Hematopoietic multipotent progenitor cell (in vitro differentiated cells): ENCODE measurements around the gene RPRD2. TPM values are rescaled to one million over a fixed set of nuclear protein-coding genes. Genes with fewer than 3 reads are reported as not detected.
A peak's percentile ranks its signal among the peaks of the same experiment; 100 is the strongest.

Experiments
- DNase-seq, 3 donors: peaks; one replicate each; pipeline ENCODE4 v3.0.0-alpha.2; 2011 to 2015; ENCODE audit warnings: low read depth in 2 of 3, low spot score in 2 of 3
- total RNA-seq: library from RNA; depleted of rRNA; stranded (reverse); fragments of >200 nt; gene quantifications from one replicate; pipeline ENCODE4 v1.2.3, GENCODE V29; 2012

RPRD2 gene
- total RNA-seq, 1 donor = 10.5 TPM

GRCh38 chr1:150511985-150512660, 148.2 kb downstream of the RPRD2 start:
- no peak for DNase-seq

DNA sequence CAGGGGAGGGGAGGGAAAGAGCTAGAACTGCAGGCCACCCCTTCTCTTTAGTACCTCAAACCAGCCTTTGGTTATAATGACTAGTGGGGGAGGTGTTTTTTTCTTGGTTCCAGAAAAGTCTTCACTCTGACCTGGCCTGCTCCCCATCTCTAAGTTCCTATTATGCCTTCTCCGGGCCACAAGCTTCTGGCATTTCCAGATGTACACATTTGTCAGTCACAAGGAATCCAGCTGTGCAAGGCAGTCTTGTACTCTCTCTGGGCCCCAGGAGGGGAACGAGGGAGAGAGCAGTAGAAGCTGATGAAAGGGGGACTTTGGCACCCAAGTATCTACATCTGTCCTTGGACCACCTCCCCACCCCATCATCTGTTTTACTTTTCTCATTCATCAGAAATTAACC, 148.9 kb downstream of the RPRD2 start:
- no peak for DNase-seq

- DNase-seq = no peak
Observed at GRCh38 chr1:150513351-150513791, 149.4 kb downstream of the RPRD2 start.

GRCh38 chr1:150514260-150514659, 150.3 kb downstream of the RPRD2 start:
- DNase-seq = no peak

DNA sequence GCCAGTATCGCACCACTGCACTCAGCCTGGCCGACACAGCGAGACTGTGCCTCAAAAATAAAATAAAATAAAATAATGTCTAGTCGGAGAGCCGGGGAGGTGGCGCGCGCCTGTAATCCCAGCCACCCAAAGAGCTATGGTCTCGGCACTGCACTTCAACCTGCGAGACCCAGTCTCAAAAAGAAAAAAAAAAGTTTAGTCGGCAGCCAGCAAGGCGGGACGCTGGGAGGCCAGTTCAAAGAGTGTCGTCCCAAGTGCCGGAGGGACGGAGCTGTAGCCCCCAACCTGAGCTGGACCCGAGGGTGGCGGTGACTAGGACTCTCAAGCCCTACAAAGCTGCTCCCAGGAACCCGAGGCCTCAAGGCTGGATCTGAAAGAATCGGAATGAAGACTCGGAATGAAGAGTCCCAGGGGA, 151.0 kb downstream of the RPRD2 start:
- no peak for DNase-seq

DNA sequence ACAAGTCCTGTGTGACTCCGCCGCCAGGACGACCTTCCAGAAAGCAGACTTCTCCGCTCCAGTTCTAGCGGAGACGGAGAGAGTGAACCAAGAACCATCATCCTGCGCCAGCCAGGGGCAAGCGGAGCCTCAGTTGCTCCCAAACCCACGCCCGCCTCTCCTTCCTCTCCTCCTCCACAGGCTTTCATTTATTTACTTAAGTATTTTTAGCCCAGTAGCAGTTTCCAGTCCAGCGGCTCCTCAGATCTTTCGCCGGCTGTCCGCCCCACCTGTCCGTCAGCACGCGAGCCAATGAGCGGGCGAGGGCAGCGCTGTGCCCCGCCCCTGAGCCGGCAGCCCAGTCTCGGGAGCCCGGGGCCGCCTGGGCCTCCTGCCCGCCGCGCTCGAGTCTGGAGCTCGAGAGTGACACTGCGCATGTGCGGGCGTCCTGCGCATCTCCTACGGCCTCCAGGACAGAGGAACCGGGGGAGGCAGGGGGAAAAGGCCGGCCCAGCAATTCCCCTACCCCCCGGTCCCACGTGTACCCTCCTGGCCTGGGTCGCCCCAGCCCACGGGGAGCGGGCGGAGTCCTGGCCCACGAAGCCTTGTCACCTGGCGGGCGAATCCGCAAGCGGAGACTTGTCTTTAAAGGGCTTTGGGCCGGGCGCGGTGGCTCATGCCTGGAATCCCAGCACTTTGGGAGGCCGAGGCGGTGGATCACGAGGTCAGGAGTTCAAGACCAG, 151.5 kb downstream of the RPRD2 start, which contains the start of gene FALEC:
TSS of gene FALEC (plus strand) at position 425 of the 722 bp plus-strand sequence.
- DNase-seq = peak; percentile 76 to 93 (median 90)

- peak in 1 of 3 donors; percentile 16 for DNase-seq
Observed at GRCh38 chr1:150516050-150516591, 152.2 kb downstream of the RPRD2 start.

DNA sequence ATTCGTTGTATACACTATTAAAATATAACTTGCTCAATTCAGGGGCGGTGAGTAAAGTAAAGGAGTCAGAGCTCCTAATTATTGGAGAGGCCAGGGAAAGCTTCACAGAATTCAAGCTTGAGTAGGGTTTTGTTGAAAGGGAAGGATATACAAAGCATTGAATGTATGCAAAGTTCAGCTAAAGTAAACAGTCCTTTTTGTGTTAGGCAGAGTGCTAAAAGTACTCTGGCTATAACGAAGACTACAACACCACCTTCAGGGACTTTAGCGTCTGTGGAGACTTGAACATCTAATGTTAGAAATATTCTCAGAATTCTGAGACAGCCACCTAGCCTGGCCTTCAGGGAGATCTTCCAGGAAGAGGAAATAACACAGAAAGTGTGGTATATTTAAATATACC, 152.7 kb downstream of the RPRD2 start:
- peak in 2 of 3 donors; percentile 17 to 33 for DNase-seq

GRCh38 chr1:150521196-150521968, 157.4 kb downstream of the RPRD2 start:
- DNase-seq = no peak

GRCh38 chr1:150525348-150525747, 161.4 kb downstream of the RPRD2 start:
- DNase-seq = no peak

Other genes starting within 250 kb of the RPRD2 start
- 60.1 TPM for gene PLEKHO1, start 214.2 kb upstream of the RPRD2 start, total RNA-seq
- 4.8 TPM for gene ANP32E, start 128.0 kb upstream of the RPRD2 start, total RNA-seq
- gene CA14, start 106.4 kb upstream of the RPRD2 start, total RNA-seq = not detected
- gene APH1A, start 95.1 kb upstream of the RPRD2 start, total RNA-seq = 153 TPM
- 14.8 TPM for gene C1orf54, start 91.4 kb upstream of the RPRD2 start, total RNA-seq
- 0.27 TPM for gene CIART, start 81.6 kb upstream of the RPRD2 start, total RNA-seq
- 31.2 TPM for gene MRPS21, start 70.3 kb upstream of the RPRD2 start, total RNA-seq
- 24.2 TPM for gene PRPF3, start 42.6 kb upstream of the RPRD2 start, total RNA-seq
- 32.3 TPM for gene TARS2, start 123.3 kb downstream of the RPRD2 start, total RNA-seq
- gene ECM1, start 144.0 kb downstream of the RPRD2 start, total RNA-seq = 1.1 TPM
- gene FALEC, start 151.6 kb downstream of the RPRD2 start, total RNA-seq = 0.27 TPM
- 10.5 TPM for gene ADAMTSL4, start 185.3 kb downstream of the RPRD2 start, total RNA-seq
- 395 TPM for gene MCL1, start 215.5 kb downstream of the RPRD2 start, total RNA-seq